ENCODE data around the gene VN1R5.
"Not testable (repeated sequence)": the region's sequence is repeated elsewhere in the genome, so short reads cannot be mapped to it uniquely, and the experiment has no call there.

The VN1R5 gene

GRCh38 chr1:247274605-247275256 lies 18.9 kb downstream of the VN1R5 start:
- DNase-seq, result no peak

- DNase-seq, result no peak
Observed at GRCh38 chr1:247277191-247277590, 21.3 kb downstream of the VN1R5 start.

GRCh38 chr1:247281001-247281574 lies 25.2 kb downstream of the VN1R5 start:
- no peak for DNase-seq

- DNase-seq, result no peak
Observed at GRCh38 chr1:247286134-247286670, 30.3 kb downstream of the VN1R5 start.

GRCh38 chr1:247287460-247287859 lies 31.6 kb downstream of the VN1R5 start:
- DNase-seq, result no peak

- DNase-seq, result no peak
Observed at GRCh38 chr1:247288341-247288740, 32.5 kb downstream of the VN1R5 start.

GRCh38 chr1:247289274-247289892 lies 33.5 kb downstream of the VN1R5 start:
- not testable (repeated sequence) for DNase-seq

- no peak for DNase-seq
Observed at GRCh38 chr1:247290576-247290975, 34.7 kb downstream of the VN1R5 start.

GRCh38 chr1:247291161-247291560 lies 35.3 kb downstream of the VN1R5 start:
- no peak for DNase-seq

GRCh38 chr1:247291833-247292561 lies 36.1 kb downstream of the VN1R5 start:
- no peak for DNase-seq

- no peak for DNase-seq
Observed at GRCh38 chr1:247293047-247293446, 37.2 kb downstream of the VN1R5 start.

GRCh38 chr1:247294282-247294681 lies 38.4 kb downstream of the VN1R5 start:
- DNase-seq, result no peak

- DNase-seq, result no peak
Observed at GRCh38 chr1:247295274-247295684, 39.4 kb downstream of the VN1R5 start.

GRCh38 chr1:247295746-247296145 lies 39.9 kb downstream of the VN1R5 start:
- DNase-seq, result no peak

- no peak for DNase-seq
Observed at GRCh38 chr1:247296599-247297180, 40.8 kb downstream of the VN1R5 start.

- no peak for DNase-seq
Observed at GRCh38 chr1:247297263-247298123, 41.6 kb downstream of the VN1R5 start.

- no peak for DNase-seq
Observed at GRCh38 chr1:247298124-247298481, 42.2 kb downstream of the VN1R5 start.

GRCh38 chr1:247298701-247299100 lies 42.8 kb downstream of the VN1R5 start:
- no peak for DNase-seq

- DNase-seq, result no peak
Observed at GRCh38 chr1:247299723-247300381, 44.0 kb downstream of the VN1R5 start.

GRCh38 chr1:247300491-247301175 lies 44.8 kb downstream of the VN1R5 start:
- no peak for DNase-seq

GRCh38 chr1:247301176-247301540 lies 45.3 kb downstream of the VN1R5 start:
- DNase-seq, result no peak
